CD14-positive monocyte (primary cell): ENCODE measurements around the gene LRP8. TPM values are rescaled to one million over a fixed set of nuclear protein-coding genes. Genes with fewer than 3 reads are reported as not detected.
"Not testable (repeated sequence)": the region's sequence is repeated elsewhere in the genome, so short reads cannot be mapped to it uniquely, and the experiment has no call there.

Source experiments
- DNase-seq, 3 donors: peaks; one replicate each; pipeline ENCODE4 v3.0.0-alpha.2; 2011 to 2022
- H2AFZ ChIP-seq: 2 replicates; pipeline ENCODE4 v1.6.0; 2012; ENCODE audit warnings: mild to moderate bottlenecking, low read depth, low read length, inconsistent platforms; ENCODE audit not compliant: insufficient read depth, poor library complexity, severe bottlenecking
- H3K27ac ChIP-seq, 2 donors: 1 replicate in 1 of 2; 2 replicates in 1 of 2; pipeline ENCODE4 v1.5.1; 2012 to 2013; ENCODE audit warnings: low read length in 2 of 2, control low read depth in 1 of 2, inconsistent platforms in 1 of 2, low read depth in 1 of 2, mild to moderate bottlenecking in 1 of 2
- H3K27me3 ChIP-seq, 2 donors: one replicate each; pipeline versions ENCODE4 v1.6.0 to v1.6.1; 2011 to 2013; ENCODE audit warnings: low read length in 2 of 2; ENCODE audit not compliant: control insufficient read depth in 2 of 2, insufficient read depth in 2 of 2
- H3K36me3 ChIP-seq, 2 donors: replicated peaks in 1 of 2; 1 replicate in 1 of 2; 2 replicates in 1 of 2; pipeline versions ENCODE4 v1.5.1 to v1.6.1; 2012 to 2013; ENCODE audit warnings: low read length in 2 of 2, control low read depth in 1 of 2, inconsistent platforms in 1 of 2, mild to moderate bottlenecking in 1 of 2; ENCODE audit not compliant: insufficient read depth in 2 of 2, control insufficient read depth in 1 of 2
- H3K4me1 ChIP-seq, 2 donors: 1 replicate in 1 of 2; 2 replicates in 1 of 2; pipeline versions ENCODE4 v1.5.1 to v1.6.1; 2012 to 2013; ENCODE audit warnings: low read length in 2 of 2, control low read depth in 1 of 2, inconsistent platforms in 1 of 2, mild to moderate bottlenecking in 1 of 2, moderate library complexity in 1 of 2; ENCODE audit not compliant: insufficient read depth in 2 of 2, control insufficient read depth in 1 of 2
- H3K4me2 ChIP-seq: replicated peaks from 2 replicates; pipeline ENCODE3; 2012; ENCODE audit warnings: low read length, moderate library complexity, mild to moderate bottlenecking; ENCODE audit not compliant: poor library complexity, severe bottlenecking; ENCODE audit errors: extremely low read depth
- H3K4me3 ChIP-seq, 3 experiments: fragments of 200-600 bp in 1 of 3; sonication (generic) in 1 of 3; replicated peaks in 1 of 3; 1 replicate in 2 of 3; 2 replicates in 1 of 3; pipeline ENCODE4 v1.5.1; 2011 to 2013; ENCODE audit warnings: low read length in 3 of 3, mild to moderate bottlenecking in 3 of 3, control low read depth in 2 of 3, low read depth in 2 of 3, inconsistent platforms in 1 of 3, moderate library complexity in 1 of 3
- H3K79me2 ChIP-seq: 2 replicates; pipeline ENCODE4 v1.6.0; 2012; ENCODE audit warnings: mild to moderate bottlenecking, control low read depth, inconsistent platforms, low read length, moderate library complexity; ENCODE audit not compliant: insufficient read depth
- H3K9ac ChIP-seq: 2 replicates; pipeline ENCODE4 v1.6.0; 2017; ENCODE audit warnings: low read length, mild to moderate bottlenecking; ENCODE audit not compliant: insufficient read depth, poor library complexity, severe bottlenecking
- H3K9me3 ChIP-seq, 2 donors: replicated peaks in 1 of 2; 1 replicate in 1 of 2; 2 replicates in 1 of 2; pipeline versions ENCODE4 v1.5.1 to v1.6.1; 2012 to 2013; ENCODE audit warnings: low read length in 2 of 2, control low read depth in 1 of 2; ENCODE audit not compliant: control insufficient read depth in 1 of 2, insufficient read depth in 1 of 2
- H4K20me1 ChIP-seq: 2 replicates; pipeline ENCODE4 v1.6.0; 2012; ENCODE audit warnings: mild to moderate bottlenecking, low read length, control low read depth, moderate library complexity; ENCODE audit not compliant: insufficient read depth
- H3K27ac Mint-ChIP-seq, 7 donors: one replicate each; pipeline ENCODE4 v1.8.0; 2020; ENCODE audit warnings: mild to moderate bottlenecking in 7 of 7, mixed read lengths in 7 of 7, moderate library complexity in 6 of 7, inconsistent platforms in 2 of 7
- H3K27me3 Mint-ChIP-seq, 3 donors: one replicate each; pipeline ENCODE4 v1.8.0; 2021 to 2022; ENCODE audit warnings: low read depth in 3 of 3, mild to moderate bottlenecking in 3 of 3, mixed read lengths in 3 of 3, moderate library complexity in 3 of 3, inconsistent platforms in 1 of 3
- H3K36me3 Mint-ChIP-seq, 2 donors: one replicate each; pipeline ENCODE4 v1.8.0; 2020; ENCODE audit warnings: mixed read lengths in 2 of 2, inconsistent platforms in 1 of 2, mild to moderate bottlenecking in 1 of 2
- H3K4me1 Mint-ChIP-seq: one replicate; pipeline ENCODE4 v1.8.0; 2020; ENCODE audit warnings: mild to moderate bottlenecking, mixed read lengths
- H3K4me3 Mint-ChIP-seq, 2 donors: one replicate each; pipeline ENCODE4 v1.8.0; 2020; ENCODE audit warnings: mild to moderate bottlenecking in 2 of 2, mixed read lengths in 2 of 2, moderate library complexity in 1 of 2
- H3K9me3 Mint-ChIP-seq, 7 donors: one replicate each; pipeline ENCODE4 v1.8.0; 2020 to 2022; ENCODE audit warnings: mixed read lengths in 7 of 7, mild to moderate bottlenecking in 6 of 7, moderate library complexity in 6 of 7, inconsistent platforms in 2 of 7
- WGBS: methylation state at CpG from one replicate; pipeline ENCODE4 v1.1.5; 2013; ENCODE audit warnings: missing lambda C conversion rate; ENCODE audit not compliant: insufficient coverage; 5-methylcytosine and 5-hydroxymethylcytosine counted together
- intact Hi-C, 2 donors: fragments of 100-400 bp; cut with micrococcal nuclease; formaldehyde crosslinking; loops; one replicate each; pipeline versions ENCODE4 v1.15.0 to v1.15.1; 2023
- polyA plus RNA-seq, 3 donors: library from polyadenylated mRNA; depleted of rRNA in 1 of 3; unstranded in 2 of 3; stranded (reverse) in 1 of 3; fragments of 300-500 nt in 2 of 3; fragments of >200 nt in 1 of 3; fragmentation: Illumina TruSeq in 2 of 3; gene quantifications; 1 replicate in 2 of 3; 2 replicates in 1 of 3; pipeline ENCODE4 v1.2.3, GENCODE V29; 2012 to 2021
- TF ChIP-seq, protein P1 (sequence below): fragments of 200-600 bp; IDR thresholded peaks from one replicate; pipeline ENCODE4 v1.8.0; 2022; ENCODE audit warnings: antibody characterized with exemption, mild to moderate bottlenecking

The LRP8 gene
- polyA plus RNA-seq, 3 donors, result 0.76 to 11.3 (median 0.95) TPM

DNA sequence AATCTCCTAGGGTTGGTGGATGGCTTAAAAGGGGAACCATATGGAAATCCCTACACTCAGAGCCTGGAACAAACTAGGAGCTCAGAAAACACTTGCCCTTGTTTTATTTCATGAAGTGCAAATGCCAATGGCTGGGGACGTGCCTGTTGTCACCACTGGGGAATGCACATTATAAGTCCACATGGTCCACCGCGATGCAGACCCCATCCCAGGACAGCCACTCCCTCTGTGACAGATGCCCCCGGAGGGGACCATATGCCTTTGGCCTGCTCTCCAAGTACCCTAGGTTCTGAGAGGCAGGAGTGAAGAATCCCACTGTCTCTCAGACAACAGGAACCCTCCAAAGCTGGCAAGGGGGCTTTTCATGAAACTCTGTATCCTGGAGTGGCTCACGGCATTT lies 42.3 kb downstream of the LRP8 start:
- Mint-ChIP-seq H3K36me3 (peaks cover 39 to 67% of the 10 kb centered on the region in 2 donors), H3K27me3 (peaks cover 0 to 2% (median 0%) of the 10 kb centered on the region in 3 donors), H3K4me3 (no peak overlapping the region), H3K4me1 (peaks cover 9% of the 10 kb centered on the region), H3K27ac (no peak overlapping the region), H3K9me3 (no peaks in the 10 kb centered on the region)
- Histone ChIP-seq H4K20me1 (no peaks in the 10 kb centered on the region), H3K79me2 (no peaks in the 10 kb centered on the region), H3K27me3 (no peaks in the 10 kb centered on the region), H3K4me3 (no peak overlapping the region), H3K27ac (no peak overlapping the region), H3K4me2 (no peak overlapping the region), H2AFZ (no peak overlapping the region), H3K9ac (no peak overlapping the region), H3K4me1 (no peaks in the 10 kb centered on the region), H3K36me3 (peaks cover 30 to 86% of the 10 kb centered on the region in 2 donors), H3K9me3 (no peaks in the 10 kb centered on the region)
- WGBS, result no CpG with 5 or more reads among the region's 5 CpGs
- TF ChIP-seq, protein P1, sequence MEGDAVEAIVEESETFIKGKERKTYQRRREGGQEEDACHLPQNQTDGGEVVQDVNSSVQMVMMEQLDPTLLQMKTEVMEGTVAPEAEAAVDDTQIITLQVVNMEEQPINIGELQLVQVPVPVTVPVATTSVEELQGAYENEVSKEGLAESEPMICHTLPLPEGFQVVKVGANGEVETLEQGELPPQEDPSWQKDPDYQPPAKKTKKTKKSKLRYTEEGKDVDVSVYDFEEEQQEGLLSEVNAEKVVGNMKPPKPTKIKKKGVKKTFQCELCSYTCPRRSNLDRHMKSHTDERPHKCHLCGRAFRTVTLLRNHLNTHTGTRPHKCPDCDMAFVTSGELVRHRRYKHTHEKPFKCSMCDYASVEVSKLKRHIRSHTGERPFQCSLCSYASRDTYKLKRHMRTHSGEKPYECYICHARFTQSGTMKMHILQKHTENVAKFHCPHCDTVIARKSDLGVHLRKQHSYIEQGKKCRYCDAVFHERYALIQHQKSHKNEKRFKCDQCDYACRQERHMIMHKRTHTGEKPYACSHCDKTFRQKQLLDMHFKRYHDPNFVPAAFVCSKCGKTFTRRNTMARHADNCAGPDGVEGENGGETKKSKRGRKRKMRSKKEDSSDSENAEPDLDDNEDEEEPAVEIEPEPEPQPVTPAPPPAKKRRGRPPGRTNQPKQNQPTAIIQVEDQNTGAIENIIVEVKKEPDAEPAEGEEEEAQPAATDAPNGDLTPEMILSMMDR, result no peak
- DNase-seq, result no peak
- intact Hi-C loops, result no loop called here

DNA sequence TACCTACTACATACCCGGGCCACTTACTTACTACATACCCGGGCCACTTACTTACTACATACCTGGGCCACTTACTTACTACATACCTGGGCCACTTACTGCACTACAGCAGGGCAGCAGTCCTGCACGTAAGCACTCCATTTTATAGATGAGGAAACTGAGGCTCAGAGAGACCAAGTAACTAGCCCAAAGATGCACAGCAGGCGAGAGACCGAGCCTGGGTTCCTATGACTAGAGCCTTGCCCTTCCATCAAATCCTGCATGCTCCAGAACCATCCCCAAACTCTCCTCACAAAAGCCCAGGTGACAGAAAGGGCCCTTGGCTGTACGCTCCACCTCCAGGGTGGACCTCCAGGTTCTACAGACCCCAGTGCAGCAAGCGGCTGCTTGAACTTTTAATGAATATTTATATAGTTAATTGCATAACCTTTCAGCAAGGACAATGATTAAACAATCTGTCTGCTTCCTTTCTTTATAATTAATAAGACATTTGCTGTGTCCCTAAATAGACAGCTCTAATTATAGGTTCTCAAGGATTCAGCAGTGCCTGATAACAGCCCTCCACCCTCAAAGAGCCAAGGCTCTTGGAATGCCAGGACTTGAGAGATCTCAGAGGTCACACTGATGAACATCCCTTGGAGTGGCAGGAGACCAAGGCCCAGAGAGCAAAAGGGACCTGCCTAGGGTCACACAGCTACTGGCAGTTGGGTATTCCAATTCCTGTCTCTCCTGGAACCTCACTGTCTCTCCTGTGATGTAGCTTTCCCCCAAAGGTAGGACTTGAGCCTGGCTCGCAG lies 43.4 kb downstream of the LRP8 start:
- no peak overlapping the region for H3K4me2 ChIP-seq
- H3K27ac ChIP-seq, result no peak overlapping the region
- H3K79me2 ChIP-seq, result no peaks in the 10 kb centered on the region
- H3K36me3 ChIP-seq, result peaks cover 26 to 86% of the 10 kb centered on the region in 2 donors
- peak overlapping the region in 2 of 7 donors; percentile 37 to 46 for H3K27ac Mint-ChIP-seq
- peaks cover 4% of the 10 kb centered on the region for H3K4me1 Mint-ChIP-seq
- no peaks in the 10 kb centered on the region for H3K9me3 Mint-ChIP-seq
- H3K4me3 ChIP-seq, result no peak overlapping the region
- H3K27me3 ChIP-seq, result no peaks in the 10 kb centered on the region
- intact Hi-C loops, result no loop called here
- H3K36me3 Mint-ChIP-seq, result peaks cover 43 to 67% of the 10 kb centered on the region in 2 donors
- no peak for DNase-seq
- WGBS, result 96% methylated on average over 3 of the region's 8 CpGs
- TF ChIP-seq, protein P1, result no peak
- no peaks in the 10 kb centered on the region for H3K4me1 ChIP-seq
- no peaks in the 10 kb centered on the region for H3K27me3 Mint-ChIP-seq
- H4K20me1 ChIP-seq, result no peaks in the 10 kb centered on the region
- H3K9ac ChIP-seq, result no peak overlapping the region
- H3K4me3 Mint-ChIP-seq, result no peak overlapping the region
- no peak overlapping the region for H2AFZ ChIP-seq
- no peaks in the 10 kb centered on the region for H3K9me3 ChIP-seq

DNA sequence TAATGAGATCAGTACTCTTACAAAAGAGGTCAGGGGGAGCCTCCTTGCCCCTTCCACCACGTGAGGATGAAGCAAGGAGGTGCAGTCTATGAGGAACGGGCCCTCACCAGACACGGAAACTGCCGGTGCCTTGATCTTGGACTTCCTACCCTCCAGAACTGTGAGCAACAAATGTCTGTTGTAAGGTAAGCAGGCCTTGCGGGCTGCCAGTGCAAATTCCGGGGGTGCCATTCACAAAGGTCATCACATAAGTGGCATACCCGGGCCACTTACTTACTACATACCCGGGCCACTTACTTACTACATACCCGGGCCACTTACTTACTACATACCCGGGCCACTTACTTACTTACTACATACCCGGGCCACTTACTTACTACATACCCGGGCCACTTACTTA lies 44.7 kb downstream of the LRP8 start:
- Mint-ChIP-seq H3K36me3 (peaks cover 37 to 60% of the 10 kb centered on the region in 2 donors), H3K27ac (peak overlapping the region in 1 of 7 donors; percentile 21)
- H3K9ac ChIP-seq, H3K4me3 Mint-ChIP-seq, H3K9me3 Mint-ChIP-seq, H3K9me3 ChIP-seq, H3K4me1 Mint-ChIP-seq, H3K4me1 ChIP-seq, H2AFZ ChIP-seq, H3K4me3 ChIP-seq, H4K20me1 ChIP-seq, H3K79me2 ChIP-seq, H3K27me3 Mint-ChIP-seq, H3K4me2 ChIP-seq, H3K27me3 ChIP-seq, intact Hi-C loops, DNase-seq: not testable (repeated sequence)
- WGBS, result no CpG with 5 or more reads among the region's 12 CpGs
- Histone ChIP-seq H3K36me3 (peaks cover 14 to 78% of the 10 kb centered on the region in 2 donors), H3K27ac (peak overlapping the region in 1 of 2 donors; percentile 31)
